Inferior parietal cortex (tissue), 1 donor: ENCODE results near the gene FZD8.

Experiments
- DNase-seq: peaks from one replicate; pipeline ENCODE4 v3.0.0-alpha.2; 2016; ENCODE audit errors: extremely low spot score

FZD8 gene

GRCh38 chr10:35640951-35641675 is 983 bp downstream of the FZD8 start:
- peak; percentile 37 for DNase-seq

DNA sequence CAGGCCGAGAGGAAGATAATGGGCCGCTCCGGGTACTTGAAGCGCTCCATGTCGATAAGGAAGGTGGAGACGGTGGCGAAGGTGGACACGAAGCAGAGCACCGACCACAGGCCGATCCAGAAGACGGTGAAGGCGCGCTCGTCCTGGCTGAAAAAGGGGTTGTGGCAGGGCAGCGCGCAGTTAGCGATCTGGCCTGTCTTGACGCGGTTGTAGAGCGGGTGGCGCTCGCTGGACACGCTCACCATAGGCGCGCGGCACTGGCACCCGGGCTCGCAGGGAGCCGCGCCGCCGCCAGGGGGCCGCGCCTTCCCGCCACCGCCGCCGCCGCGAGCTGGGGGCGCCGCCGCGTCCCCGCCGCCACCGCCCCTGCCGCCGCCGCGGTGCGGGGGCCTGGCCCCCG is 1.6 kb downstream of the FZD8 start:
- peak; percentile 53 for DNase-seq

- no peak for DNase-seq
Observed at GRCh38 chr10:35639728-35640401, 2.2 kb downstream of the FZD8 start.

DNA sequence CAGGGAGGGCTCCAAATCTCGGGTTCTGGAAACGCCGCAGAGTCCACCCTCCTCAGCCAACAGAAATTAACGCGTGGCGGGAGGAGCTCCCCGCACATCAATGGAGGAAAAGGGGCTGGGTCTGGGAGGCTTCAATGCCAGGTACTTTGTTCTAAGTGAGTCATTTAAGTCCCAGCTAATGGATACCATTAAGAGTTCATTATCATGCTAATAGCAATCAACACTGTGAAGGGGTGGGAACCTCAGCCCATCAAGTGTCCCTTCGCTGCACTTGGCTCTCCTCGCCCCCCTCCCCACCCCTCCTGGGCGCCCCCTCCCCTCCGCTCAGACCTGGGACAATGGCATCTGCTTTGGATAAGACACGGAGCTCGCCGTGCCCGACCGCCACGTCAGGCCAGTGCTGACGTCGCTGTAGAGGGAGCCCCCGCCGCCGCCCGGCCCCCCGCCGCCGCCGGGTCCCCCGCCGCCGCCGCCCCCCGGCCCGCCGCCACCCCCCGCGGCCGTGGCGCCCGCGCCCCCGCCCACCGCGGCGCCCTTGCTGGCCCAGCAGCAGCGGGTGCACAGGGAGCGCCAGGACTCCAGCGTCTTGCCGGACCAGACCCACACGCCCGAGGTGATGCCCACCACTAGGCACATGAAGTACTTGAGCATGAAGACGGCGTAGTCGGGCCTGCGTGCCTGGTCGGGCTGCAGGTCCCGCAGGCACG is 2.9 kb downstream of the FZD8 start:
- DNase-seq, result no peak

GRCh38 chr10:35638101-35638500 is 4.0 kb downstream of the FZD8 start:
- no peak for DNase-seq

- DNase-seq, result no peak
Observed at GRCh38 chr10:35637462-35637861, 4.6 kb downstream of the FZD8 start.

DNA sequence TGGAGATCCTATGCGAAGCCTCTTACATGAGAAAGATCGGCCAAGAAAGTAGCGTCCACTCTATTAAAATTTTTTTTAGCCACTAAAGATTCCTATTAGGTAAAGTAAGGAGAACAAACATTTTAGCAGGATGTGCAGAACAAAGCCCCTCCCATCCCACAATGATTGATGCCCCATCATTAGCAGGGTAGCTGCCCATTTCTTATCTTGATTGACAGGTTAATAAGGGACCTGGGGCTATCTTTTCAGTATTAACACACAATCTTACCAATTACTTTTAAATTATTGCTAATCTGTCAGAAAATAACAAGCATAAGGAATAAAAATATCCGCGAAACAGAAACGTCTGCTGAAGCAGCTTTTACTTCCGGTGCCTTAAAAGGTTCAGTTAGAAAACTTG is 5.1 kb downstream of the FZD8 start:
- no peak for DNase-seq

GRCh38 chr10:35635576-35635975 is 6.5 kb downstream of the FZD8 start:
- peak; percentile 92 for DNase-seq

- no peak for DNase-seq
Observed at GRCh38 chr10:35633006-35633980, 8.8 kb downstream of the FZD8 start.

DNA sequence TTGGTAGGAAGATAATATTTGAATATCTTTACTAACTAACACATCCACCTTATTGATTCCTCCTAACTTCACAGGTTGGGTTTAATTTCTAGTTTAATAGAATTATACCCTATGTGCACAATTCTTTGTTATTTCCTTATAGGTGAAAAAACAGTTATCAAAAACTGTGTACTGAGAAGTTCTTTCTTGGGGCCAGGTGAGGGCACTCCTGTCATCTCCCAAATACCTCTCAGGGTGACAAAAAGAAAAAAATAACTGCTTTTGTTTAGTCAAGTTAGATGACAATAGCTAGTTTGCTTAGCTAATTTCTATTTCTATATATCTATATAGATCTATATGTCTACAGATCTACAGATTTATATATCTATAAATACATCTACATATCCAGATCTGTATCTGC is 10.1 kb downstream of the FZD8 start:
- DNase-seq, result no peak

DNA sequence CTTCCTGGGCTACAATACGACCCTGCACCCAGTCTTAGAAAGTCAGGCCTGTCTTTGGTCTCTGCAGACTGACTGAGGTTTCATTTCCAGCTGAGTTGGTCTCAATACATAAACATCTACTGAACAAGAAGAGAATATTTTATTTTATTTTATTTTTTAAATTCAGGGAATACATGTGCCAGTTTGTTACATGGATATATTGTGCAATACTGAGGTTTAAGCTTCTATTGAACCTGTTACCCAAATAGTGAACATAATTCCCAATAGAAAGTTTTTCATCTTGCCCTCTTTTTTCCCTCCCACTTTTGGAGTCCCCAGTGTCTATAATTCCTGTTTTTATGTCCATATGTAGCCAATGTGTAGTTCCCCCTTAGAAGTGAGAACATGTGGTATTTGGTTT is 10.7 kb downstream of the FZD8 start:
- no peak for DNase-seq

- no peak for DNase-seq
Observed at GRCh38 chr10:35626971-35627507, 15.1 kb downstream of the FZD8 start.

DNA sequence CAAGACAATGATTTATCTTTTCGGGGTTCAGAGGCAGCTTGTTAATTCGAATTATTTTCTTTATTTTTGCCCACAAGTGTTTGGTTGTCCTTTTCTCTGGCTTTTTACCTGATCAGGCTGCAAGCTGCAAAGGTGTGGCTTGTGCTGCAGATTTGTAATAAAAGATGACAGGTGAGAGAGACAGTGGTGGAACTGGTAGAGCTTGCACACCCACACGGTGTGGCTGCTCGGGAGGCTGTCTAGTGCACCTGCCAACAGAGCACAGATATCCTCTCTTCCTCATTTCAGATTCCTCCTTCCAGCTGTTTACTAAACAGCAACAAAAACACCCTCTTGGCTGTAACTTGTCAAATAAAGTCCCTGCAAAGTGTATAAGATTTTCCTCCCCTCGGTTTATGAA is 27.8 kb downstream of the FZD8 start:
- no peak for DNase-seq

- DNase-seq, result no peak
Observed at GRCh38 chr10:35613597-35614226, 28.4 kb downstream of the FZD8 start.

- no peak for DNase-seq
Observed at GRCh38 chr10:35613107-35613440, 29.0 kb downstream of the FZD8 start.

DNA sequence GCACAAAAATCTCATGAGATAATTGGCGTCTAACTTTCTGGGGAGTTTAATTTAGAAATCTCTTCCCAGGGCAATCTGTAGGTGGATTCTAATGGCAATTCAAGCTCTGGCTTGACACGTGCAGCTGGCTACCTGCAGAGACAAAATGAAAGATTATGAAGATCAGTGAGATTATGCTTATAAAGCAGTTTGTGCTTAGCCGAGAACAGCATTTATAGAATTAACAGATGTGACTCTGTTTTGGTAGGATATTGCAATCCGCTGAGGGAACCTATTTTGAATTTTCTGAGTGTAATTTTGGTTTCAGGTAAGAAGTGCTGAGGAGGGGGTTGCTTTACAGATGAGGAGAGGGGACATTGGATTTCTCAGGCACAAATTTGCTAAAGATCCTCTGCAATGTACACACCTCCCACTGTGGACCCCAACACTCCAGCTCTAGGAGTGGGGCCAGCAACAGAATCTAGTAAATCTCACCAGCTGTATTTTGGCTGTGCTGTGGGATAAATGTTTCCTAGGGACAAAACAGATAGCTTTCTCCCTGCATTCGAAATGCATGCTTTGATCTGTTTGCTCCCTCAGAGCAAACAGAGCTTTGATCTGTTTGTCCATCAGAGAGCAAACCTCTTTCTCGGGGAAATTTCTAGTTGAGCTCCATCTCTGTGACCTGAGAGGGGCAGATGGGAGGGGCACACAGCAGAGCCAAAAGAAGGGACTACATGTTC is 29.6 kb downstream of the FZD8 start:
- DNase-seq, result no peak

- no peak for DNase-seq
Observed at GRCh38 chr10:35611750-35612149, 30.3 kb downstream of the FZD8 start.

GRCh38 chr10:35608328-35608672 is 33.8 kb downstream of the FZD8 start:
- no peak for DNase-seq

DNA sequence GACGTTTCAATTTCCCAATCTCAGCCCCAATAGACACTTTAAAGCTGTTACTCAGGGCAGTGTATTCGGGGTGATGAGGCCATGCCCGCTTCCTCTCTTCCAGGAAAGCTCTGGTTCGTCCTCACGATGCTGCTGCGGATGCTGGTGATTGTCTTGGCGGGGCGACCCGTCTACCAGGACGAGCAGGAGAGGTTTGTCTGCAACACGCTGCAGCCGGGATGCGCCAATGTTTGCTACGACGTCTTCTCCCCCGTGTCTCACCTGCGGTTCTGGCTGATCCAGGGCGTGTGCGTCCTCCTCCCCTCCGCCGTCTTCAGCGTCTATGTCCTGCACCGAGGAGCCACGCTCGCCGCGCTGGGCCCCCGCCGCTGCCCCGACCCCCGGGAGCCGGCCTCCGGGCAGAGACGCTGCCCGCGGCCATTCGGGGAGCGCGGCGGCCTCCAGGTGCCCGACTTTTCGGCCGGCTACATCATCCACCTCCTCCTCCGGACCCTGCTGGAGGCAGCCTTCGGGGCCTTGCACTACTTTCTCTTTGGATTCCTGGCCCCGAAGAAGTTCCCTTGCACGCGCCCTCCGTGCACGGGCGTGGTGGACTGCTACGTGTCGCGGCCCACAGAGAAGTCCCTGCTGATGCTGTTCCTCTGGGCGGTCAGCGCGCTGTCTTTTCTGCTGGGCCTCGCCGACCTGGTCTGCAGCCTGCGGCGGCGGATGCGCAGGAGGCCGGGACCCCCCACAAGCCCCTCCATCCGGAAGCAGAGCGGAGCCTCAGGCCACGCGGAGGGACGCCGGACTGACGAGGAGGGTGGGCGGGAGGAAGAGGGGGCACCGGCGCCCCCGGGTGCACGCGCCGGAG is 34.4 kb downstream of the FZD8 start:
- DNase-seq, result no peak

DNA sequence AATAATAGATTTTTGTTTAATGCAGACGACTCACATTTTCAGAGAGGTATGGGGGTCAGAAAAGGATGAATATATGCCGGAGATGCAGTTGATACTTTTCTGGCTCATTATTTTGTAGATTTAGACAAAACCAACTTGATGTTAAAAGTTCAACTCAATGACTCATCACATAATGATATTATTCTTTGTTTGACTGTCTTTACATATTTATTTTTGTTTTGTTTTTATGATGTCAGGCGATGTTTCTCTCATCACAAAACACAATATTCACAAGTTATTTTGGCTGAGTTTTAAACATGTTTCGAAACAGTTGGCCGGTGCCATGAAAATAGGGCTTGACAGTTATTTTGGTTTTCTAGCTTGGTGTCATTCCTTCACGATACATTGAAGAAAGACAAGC is 35.7 kb downstream of the FZD8 start:
- DNase-seq, result no peak
